K562 (cell line): ENCODE measurements around the gene CBFA2T2. TPM values are rescaled to one million over a fixed set of nuclear protein-coding genes. Genes with fewer than 3 reads are reported as not detected.

Experiments used
- BCL6 ChIP-seq: fragments of 250-450 bp; sonication (Bioruptor Pico); IDR thresholded peaks from 2 replicates; pipeline ENCODE4 v1.4.0; 2020
- CBFB ChIP-seq: sonication (generic); formaldehyde crosslinking; IDR thresholded peaks from 2 replicates; pipeline ENCODE4 v1.4.0; 2020; ENCODE audit warnings: mild to moderate bottlenecking, missing genetic modification reagents
- EP300 ChIP-seq: IDR thresholded peaks from 2 replicates; pipeline ENCODE4 v1.6.1; 2012; ENCODE audit warnings: low read length, improper control_type of control experiment
- EP400 ChIP-seq: fragments of 450-650 bp; IDR thresholded peaks from 2 replicates; pipeline ENCODE4 v1.6.1; 2017; ENCODE audit warnings: antibody characterized with exemption, mild to moderate bottlenecking, moderate library complexity
- ERF ChIP-seq: fragments of 450-650 bp; formaldehyde crosslinking; IDR thresholded peaks from 2 replicates; pipeline ENCODE4 v1.4.0; 2020; ENCODE audit warnings: mild to moderate bottlenecking, mixed read lengths
- MAFG ChIP-seq: fragments of 450-650 bp; conservative IDR thresholded peaks from 2 replicates; pipeline ENCODE4 v1.6.1; 2016; ENCODE audit warnings: missing genetic modification characterization, missing compliant biosample characterization
- MCM2 ChIP-seq: fragments of 450-650 bp; IDR thresholded peaks from 2 replicates; pipeline ENCODE4 v1.6.1; 2017; ENCODE audit warnings: low read depth, mild to moderate bottlenecking
- MECOM ChIP-seq: fragments of 250-450 bp; sonication (Bioruptor Pico); IDR thresholded peaks from 2 replicates; pipeline ENCODE4 v1.8.0; 2022; ENCODE audit warnings: inconsistent platforms
- MYC ChIP-seq, 2 experiments: fragments of 250-450 bp in 1 of 2; sonication (Bioruptor Pico) in 1 of 2; IDR thresholded peaks; 2 replicates each; pipeline versions ENCODE4 v1.5.1 to v1.6.1; 2012 to 2021; ENCODE audit warnings: low read depth in 2 of 2, borderline replicate concordance in 1 of 2, improper control_type of control experiment in 1 of 2, low read length in 1 of 2, mild to moderate bottlenecking in 1 of 2, moderate library complexity in 1 of 2
- NR2F6 ChIP-seq: fragments of 450-650 bp; formaldehyde crosslinking; IDR thresholded peaks from 2 replicates; pipeline ENCODE4 v1.4.0; 2020; ENCODE audit warnings: mild to moderate bottlenecking
- NUFIP1 ChIP-seq: fragments of 450-650 bp; IDR thresholded peaks from 2 replicates; pipeline ENCODE4 v1.6.1; 2018; ENCODE audit not compliant: partially characterized antibody
- PHB2 ChIP-seq: fragments of 450-650 bp; IDR thresholded peaks from 2 replicates; pipeline ENCODE4 v1.6.1; 2017; ENCODE audit warnings: low read depth
- POLR3G ChIP-seq: IDR thresholded peaks from 2 replicates; pipeline ENCODE4 v1.6.1; 2011; ENCODE audit not compliant: insufficient read length, insufficient replicate concordance; ENCODE audit errors: extremely low read depth
- RB1 ChIP-seq: fragments of 450-650 bp; IDR thresholded peaks from 2 replicates; pipeline ENCODE4 v1.6.1; 2017; ENCODE audit warnings: low read depth, mild to moderate bottlenecking
- RBM15 ChIP-seq: fragments of 200-400 bp; formaldehyde crosslinking; IDR thresholded peaks from 2 replicates; pipeline ENCODE4 v1.6.1; 2018; ENCODE audit warnings: mild to moderate bottlenecking, low read length, moderate library complexity; ENCODE audit not compliant: insufficient read depth
- RBM34 ChIP-seq: fragments of 200-400 bp; formaldehyde crosslinking; IDR thresholded peaks from 2 replicates; pipeline ENCODE4 v1.6.1; 2018; ENCODE audit warnings: low read length, borderline replicate concordance; ENCODE audit not compliant: insufficient read depth
- TCF3 ChIP-seq: sonication (generic); formaldehyde crosslinking; IDR thresholded peaks from 2 replicates; pipeline ENCODE4 v1.4.0; 2020; ENCODE audit warnings: mild to moderate bottlenecking, missing genetic modification reagents
- THAP12 ChIP-seq: fragments of 250-450 bp; sonication (Bioruptor Pico); IDR thresholded peaks from 2 replicates; pipeline ENCODE4 v1.9.0; 2021; ENCODE audit warnings: mild to moderate bottlenecking, inconsistent platforms
- ZBTB1 ChIP-seq: sonication (generic); formaldehyde crosslinking; IDR thresholded peaks from 2 replicates; pipeline ENCODE4 v1.8.1; 2023; ENCODE audit warnings: missing genetic modification reagents, low read depth, mild to moderate bottlenecking, borderline replicate concordance
- ZBTB17 ChIP-seq: fragments of 450-650 bp; formaldehyde crosslinking; IDR thresholded peaks from 2 replicates; pipeline ENCODE4 v1.4.0; 2020; ENCODE audit warnings: mild to moderate bottlenecking
- ZNF197 ChIP-seq: fragments of 200-800 bp; sonication (Bioruptor generic); IDR thresholded peaks from 2 replicates; pipeline ENCODE4 v1.6.1; 2016; ENCODE audit warnings: low read depth, missing genetic modification characterization, missing compliant biosample characterization
- ZNF57 ChIP-seq: fragments of 450-650 bp; formaldehyde crosslinking; IDR thresholded peaks from 2 replicates; pipeline ENCODE4 v1.4.0; 2020; ENCODE audit warnings: mild to moderate bottlenecking, moderate library complexity
- ZNF699 ChIP-seq: fragments of 250-450 bp; sonication (Bioruptor Pico); IDR thresholded peaks from 2 replicates; pipeline ENCODE4 v1.8.0; 2021; ENCODE audit warnings: mild to moderate bottlenecking, moderate library complexity; ENCODE audit not compliant: insufficient replicate concordance
- polyA plus RNA-seq, 8 experiments: library from polyadenylated mRNA; depleted of rRNA in 4 of 8; stranded (reverse) in 5 of 8; unstranded in 3 of 8; fragments of >200 nt; fragmentation: Nextera tagmentation in 2 of 8; fragmentation: Illumina TruSeq in 1 of 8; extraction: Ambion mirVana in 2 of 8; extraction: Trizol in 1 of 8; gene quantifications; 2 replicates each; pipeline versions ENCODE4 v1.2.1 to v1.2.3, GENCODE V29; 2011 to 2014; ENCODE audit warnings: inconsistent platforms in 1 of 8, missing spikeins in 1 of 8
- total RNA-seq, 7 experiments: library from RNA; depleted of rRNA in 6 of 7; stranded (reverse); fragments of >200 nt in 6 of 7; fragmentation: Illumina TruSeq in 2 of 7; extraction: Trizol in 2 of 7; gene quantifications; 2 replicates each; pipeline versions ENCODE4 v1.2.1 to v1.2.3, GENCODE V29; 2011 to 2021; ENCODE audit warnings: low replicate concordance in 1 of 7
- TF ChIP-seq, protein P1 (sequence below): fragments of 450-650 bp; IDR thresholded peaks from 2 replicates; pipeline ENCODE4 v1.6.1; 2016; ENCODE audit warnings: low read depth, mild to moderate bottlenecking, moderate library complexity
- TF ChIP-seq, protein P2 (sequence below): fragments of 450-650 bp; IDR thresholded peaks from one replicate; pipeline ENCODE4 v1.6.1; 2018; ENCODE audit warnings: mild to moderate bottlenecking, moderate library complexity; ENCODE audit not compliant: partially characterized antibody

CBFA2T2 gene
- total and polyA plus RNA-seq, 9 of the 15 experiments (the other 6 are each of a cell fraction or from before 2014, with no cell fraction given) = 0.27 to 9.6 (median 5.8) TPM

GRCh38 chr20:33663161-33664084, 173.5 kb downstream of the CBFA2T2 start (continued):
- no peak; the same call in 1 of the 2 replicates for TF ChIP-seq EP400
- TF ChIP-seq, protein P1, sequence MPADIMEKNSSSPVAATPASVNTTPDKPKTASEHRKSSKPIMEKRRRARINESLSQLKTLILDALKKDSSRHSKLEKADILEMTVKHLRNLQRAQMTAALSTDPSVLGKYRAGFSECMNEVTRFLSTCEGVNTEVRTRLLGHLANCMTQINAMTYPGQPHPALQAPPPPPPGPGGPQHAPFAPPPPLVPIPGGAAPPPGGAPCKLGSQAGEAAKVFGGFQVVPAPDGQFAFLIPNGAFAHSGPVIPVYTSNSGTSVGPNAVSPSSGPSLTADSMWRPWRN = no peak
- peak; percentile 31; the same call in 1 of the 2 replicates for TF ChIP-seq ZBTB17 (CRISPR knock-in tag)
- no peak for TF ChIP-seq PHB2
- peak; percentile 74; the same call in 1 of the 2 replicates for TF ChIP-seq ZNF57 (CRISPR knock-in tag)
- TF ChIP-seq RB1 = peak; percentile 78
- TF ChIP-seq TCF3 (CRISPR knock-in tag) = no peak; the same call in 1 of the 2 replicates
- no peak for TF ChIP-seq NUFIP1
- no peak for TF ChIP-seq MCM2
- no peak for TF ChIP-seq POLR3G
- no peak for TF ChIP-seq BCL6
- no peak for TF ChIP-seq RBM15
- TF ChIP-seq ZBTB1 = no peak
- TF ChIP-seq ZNF699 (CRISPR knock-in tag) = no peak
- TF ChIP-seq EP300 = no peak
- TF ChIP-seq MECOM (CRISPR knock-in tag) = no peak
- peak; percentile 91; the same call in 1 of the 2 replicates for TF ChIP-seq RBM34
- 0 out of 2 replicates have a peak, but pooled peaks have one; percentile 80 for TF ChIP-seq NR2F6 (CRISPR knock-in tag)
- TF ChIP-seq, protein P2, sequence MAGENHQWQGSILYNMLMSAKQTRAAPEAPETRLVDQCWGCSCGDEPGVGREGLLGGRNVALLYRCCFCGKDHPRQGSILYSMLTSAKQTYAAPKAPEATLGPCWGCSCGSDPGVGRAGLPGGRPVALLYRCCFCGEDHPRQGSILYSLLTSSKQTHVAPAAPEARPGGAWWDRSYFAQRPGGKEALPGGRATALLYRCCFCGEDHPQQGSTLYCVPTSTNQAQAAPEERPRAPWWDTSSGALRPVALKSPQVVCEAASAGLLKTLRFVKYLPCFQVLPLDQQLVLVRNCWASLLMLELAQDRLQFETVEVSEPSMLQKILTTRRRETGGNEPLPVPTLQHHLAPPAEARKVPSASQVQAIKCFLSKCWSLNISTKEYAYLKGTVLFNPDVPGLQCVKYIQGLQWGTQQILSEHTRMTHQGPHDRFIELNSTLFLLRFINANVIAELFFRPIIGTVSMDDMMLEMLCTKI = no peak
- peak; percentile 73; the same call in 1 of the 2 replicates for TF ChIP-seq ERF
- TF ChIP-seq ZNF197 (CRISPR knock-in tag) = no peak
- no peak for TF ChIP-seq MAFG (tag)
- no peak for TF ChIP-seq CBFB (CRISPR knock-in tag)
- TF ChIP-seq THAP12 (CRISPR knock-in tag) = no peak
- TF ChIP-seq MYC (IDR thresholded peaks at IDR 0.05; ENCODE audit: low read depth, low read length) = no peak
- 0 out of 2 replicates have a peak, but pooled peaks have one; percentile 25 for TF ChIP-seq MYC (CRISPR knock-in tag; IDR thresholded peaks at IDR 0.05; ENCODE audit: borderline replicate concordance, low read depth)
